Measurements from ENCODE around the gene DGCR8. TPM values are rescaled to one million over a fixed set of nuclear protein-coding genes. Genes with fewer than 3 reads are reported as not detected.

Gene DGCR8
- total and polyA plus RNA-seq, 2 donors from 2014 or later, result 12.2 to 40.1 TPM

GRCh38 chr22:20139391-20140106, 59.5 kb downstream of the DGCR8 start:
- FAIRE-seq, result no peak
- Histone ChIP-seq H3K9me3 (ENCODE audit: control insufficient read depth in 2 of 3, insufficient read depth in 1 of 3, low read length in 3 of 3) (no peaks in the 10 kb centered on the region), H3K4me3 (ENCODE audit: low read length in 3 of 3) (no peak overlapping the region), H3K9ac (ENCODE audit: low read length in 3 of 3) (no peak overlapping the region), H3K27me3 (ENCODE audit: control insufficient read depth, insufficient read depth, low read length) (no peaks in the 10 kb centered on the region), H3K4me1 (ENCODE audit: control insufficient read depth in 2 of 3, insufficient read depth in 2 of 3, low read depth in 1 of 3, low read length in 3 of 3) (peaks cover 0 to 27% (median 7%) of the 10 kb centered on the region in 3 donors), H3K27ac (ENCODE audit: low read depth in 2 of 2, low read length in 2 of 2) (no peak overlapping the region), H3K36me3 (ENCODE audit: control insufficient read depth in 2 of 3, insufficient read depth in 3 of 3, low read length in 3 of 3) (peaks cover 0 to 4% (median 0%) of the 10 kb centered on the region in 3 donors)
- no peak for TF ChIP-seq CTCF (IDR thresholded peaks at IDR 0.05; ENCODE audit: borderline replicate concordance, extremely low read depth, insufficient read depth)
- no peak for DNase-seq
- intact Hi-C loops (cut with DNase I), result no loop called here

- Histone ChIP-seq H3K27me3 (ENCODE audit: control insufficient read depth, insufficient read depth, low read length) (no peaks in the 10 kb centered on the region), H3K9me3 (ENCODE audit: control insufficient read depth in 2 of 3, insufficient read depth in 1 of 3, low read length in 3 of 3) (no peaks in the 10 kb centered on the region), H3K4me3 (ENCODE audit: low read length in 3 of 3) (no peak overlapping the region), H3K4me1 (ENCODE audit: control insufficient read depth in 2 of 3, insufficient read depth in 2 of 3, low read depth in 1 of 3, low read length in 3 of 3) (peaks cover 0 to 26% (median 7%) of the 10 kb centered on the region in 3 donors), H3K36me3 (ENCODE audit: control insufficient read depth in 2 of 3, insufficient read depth in 3 of 3, low read length in 3 of 3) (peaks cover 0 to 4% (median 0%) of the 10 kb centered on the region in 3 donors), H3K9ac (ENCODE audit: low read length in 3 of 3) (no peak overlapping the region), H3K27ac (ENCODE audit: low read depth in 2 of 2, low read length in 2 of 2) (no peak overlapping the region)
- DNase-seq (no peak), FAIRE-seq (no peak)
- intact Hi-C loops (cut with DNase I), result no loop called here
- TF ChIP-seq CTCF (IDR thresholded peaks at IDR 0.05; ENCODE audit: borderline replicate concordance, extremely low read depth, insufficient read depth), result no peak
Measured at GRCh38 chr22:20140107-20140445, 60.0 kb downstream of the DGCR8 start.

- H3K4me3 ChIP-seq (ENCODE audit: low read length in 3 of 3), result no peak overlapping the region
- DNase-seq, result no peak
- no peak for TF ChIP-seq CTCF (IDR thresholded peaks at IDR 0.05; ENCODE audit: borderline replicate concordance, extremely low read depth, insufficient read depth)
- FAIRE-seq, result no peak
- no peak overlapping the region for H3K9ac ChIP-seq (ENCODE audit: low read length in 3 of 3)
- peaks cover 0 to 22% (median 4%) of the 10 kb centered on the region in 3 donors for H3K4me1 ChIP-seq (ENCODE audit: control insufficient read depth in 2 of 3, insufficient read depth in 2 of 3, low read depth in 1 of 3, low read length in 3 of 3)
- peaks cover 0 to 4% (median 0%) of the 10 kb centered on the region in 3 donors for H3K36me3 ChIP-seq (ENCODE audit: control insufficient read depth in 2 of 3, insufficient read depth in 3 of 3, low read length in 3 of 3)
- no peaks in the 10 kb centered on the region for H3K9me3 ChIP-seq (ENCODE audit: control insufficient read depth in 2 of 3, insufficient read depth in 1 of 3, low read length in 3 of 3)
- intact Hi-C loops (cut with DNase I), result no loop called here
- no peaks in the 10 kb centered on the region for H3K27me3 ChIP-seq (ENCODE audit: control insufficient read depth, insufficient read depth, low read length)
- no peak overlapping the region for H3K27ac ChIP-seq (ENCODE audit: low read depth in 2 of 2, low read length in 2 of 2)
Measured at GRCh38 chr22:20140521-20140964, 60.5 kb downstream of the DGCR8 start.

All from kidney (tissue), 14 donors.